GM19035 (cell line): ENCODE measurements around the gene NPY5R.

Source experiments
- ATAC-seq: cut with Tn5 transposase; IDR thresholded peaks from one replicate; pipeline ENCODE4 v1.9.1; 2021; ENCODE audit not compliant: unreplicated experiment

The NPY5R gene

GRCh38 chr4:163343604-163344146, at the start of gene NPY5R:
Gene NPY5R (plus strand): TSS chr4:163343892. CDS start chr4:163350274, 6,382 bp downstream.
- ATAC-seq, result no peak

GRCh38 chr4:163295138-163295537, 48.6 kb upstream of the NPY5R start:
- ATAC-seq, result no peak

GRCh38 chr4:163300445-163300844, 43.2 kb upstream of the NPY5R start:
- ATAC-seq, result no peak

- ATAC-seq, result no peak
Measured at GRCh38 chr4:163303069-163303468, 40.6 kb upstream of the NPY5R start.

GRCh38 chr4:163309466-163309865, 34.2 kb upstream of the NPY5R start:
- no peak for ATAC-seq

GRCh38 chr4:163317110-163317509, 26.6 kb upstream of the NPY5R start:
- ATAC-seq, result no peak

GRCh38 chr4:163330916-163331628, 12.6 kb upstream of the NPY5R start:
- no peak for ATAC-seq

GRCh38 chr4:163331629-163332376, 11.9 kb upstream of the NPY5R start:
- no peak for ATAC-seq

- peak; percentile 88 for ATAC-seq
Measured at GRCh38 chr4:163332526-163333406, 10.9 kb upstream of the NPY5R start, which contains the start of gene NPY1R. Gene NPY1R (minus strand): TSS chr4:163332596. CDS start chr4:163326554, 6,042 bp downstream.

- ATAC-seq, result no peak
Measured at GRCh38 chr4:163335384-163335783, 8.3 kb upstream of the NPY5R start.

- ATAC-seq, result no peak
Measured at GRCh38 chr4:163344147-163345125, 744 bp downstream of the NPY5R start.

- ATAC-seq, result no peak
Measured at GRCh38 chr4:163350672-163351071, 7.0 kb downstream of the NPY5R start.

- no peak for ATAC-seq
Measured at GRCh38 chr4:163353054-163353453, 9.4 kb downstream of the NPY5R start.

GRCh38 chr4:163356104-163356503, 12.4 kb downstream of the NPY5R start:
- no peak for ATAC-seq

GRCh38 chr4:163367651-163368050, 24.0 kb downstream of the NPY5R start:
- ATAC-seq, result no peak

- no peak for ATAC-seq
Measured at GRCh38 chr4:163372029-163372428, 28.3 kb downstream of the NPY5R start.

- no peak for ATAC-seq
Measured at GRCh38 chr4:163378661-163379060, 35.0 kb downstream of the NPY5R start.

GRCh38 chr4:163380703-163381102, 37.0 kb downstream of the NPY5R start:
- ATAC-seq, result no peak

- no peak for ATAC-seq
Measured at GRCh38 chr4:163382178-163382869, 38.6 kb downstream of the NPY5R start.
